NCI-H128 (cell line): ENCODE measurements around the gene TMC4.
A peak's percentile ranks its signal among the peaks of the same experiment; 100 is the strongest.

Experiments
- DNase-seq: peaks from one replicate; lab custom pipeline; 2025; ENCODE audit not compliant: unreplicated experiment; lab: John Stamatoyannopoulos, UW

The TMC4 gene

DNA sequence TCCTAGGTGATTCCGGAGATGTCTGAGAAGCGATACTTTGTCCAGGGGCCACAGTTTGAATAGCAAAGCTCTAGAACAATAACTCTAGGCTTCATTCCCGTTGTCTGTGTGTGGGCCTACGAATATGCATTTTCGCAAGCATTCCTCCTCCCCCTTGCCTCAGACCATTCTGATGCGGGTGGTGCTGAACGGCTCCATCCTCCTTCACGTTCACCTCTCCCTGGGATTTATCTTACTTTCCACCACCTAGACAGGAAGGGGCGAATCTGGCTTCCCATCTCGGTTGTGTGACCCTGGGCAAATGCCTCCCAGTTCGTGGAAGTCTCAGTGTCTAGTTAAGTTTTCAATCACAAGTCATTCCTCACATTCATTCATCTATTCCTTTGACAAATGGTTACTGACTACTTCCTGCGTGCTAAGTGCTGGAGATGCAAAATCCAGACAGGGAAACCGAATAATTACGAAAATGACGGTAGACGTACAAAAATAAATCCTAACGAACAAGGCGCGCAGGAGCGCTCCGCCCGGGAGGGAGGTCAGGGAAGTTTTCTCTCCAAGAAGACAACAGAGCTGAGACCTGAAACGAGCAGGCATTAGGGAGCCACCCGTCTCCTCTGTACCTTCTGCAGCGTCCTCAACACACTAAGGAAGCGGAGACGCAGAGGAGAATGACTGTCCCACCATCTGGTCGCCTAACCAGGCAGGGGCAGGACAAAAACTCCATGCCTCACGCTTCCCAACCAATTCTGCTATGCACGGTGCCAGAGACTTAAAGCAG, 36.7 kb downstream of the TMC4 start:
- no peak for DNase-seq

GRCh38 chr19:54133957-54134590, 38.9 kb downstream of the TMC4 start:
- DNase-seq: no peak

DNA sequence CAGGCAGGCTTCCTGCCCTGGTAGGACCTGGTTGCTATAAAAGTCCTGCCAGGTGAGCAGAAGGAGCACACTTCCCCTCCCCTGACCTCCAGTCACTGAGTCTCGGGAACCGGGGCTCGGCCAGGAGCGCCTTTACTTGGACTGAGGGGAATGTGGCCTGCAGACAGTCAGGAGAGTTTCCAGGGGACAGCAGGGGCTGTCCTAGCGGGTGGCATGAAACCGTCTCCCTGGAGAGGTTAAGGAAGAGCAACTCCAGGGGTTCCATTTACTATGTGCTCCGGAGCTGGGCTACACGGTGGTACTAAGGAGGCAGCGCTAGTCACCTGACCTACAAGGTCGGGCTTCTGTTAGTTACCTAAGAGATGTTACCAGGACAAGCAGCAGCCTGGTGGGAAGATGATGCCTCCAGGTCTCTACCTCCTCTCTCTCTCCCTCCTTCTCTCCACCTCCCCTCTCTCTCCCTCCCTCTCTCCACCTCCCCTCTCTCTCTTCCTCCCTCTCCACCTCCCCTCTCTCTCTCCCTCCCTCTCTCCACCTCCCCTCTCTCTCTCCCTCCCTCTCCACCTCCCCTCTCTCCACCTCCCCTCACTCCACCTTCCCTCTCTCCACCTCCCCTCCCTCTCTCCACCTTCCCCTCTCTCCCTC, 39.5 kb downstream of the TMC4 start:
- no peak for DNase-seq

- DNase-seq: no peak
Observed at GRCh38 chr19:54129617-54129996, 43.4 kb downstream of the TMC4 start.

GRCh38 chr19:54128796-54129616, 44.0 kb downstream of the TMC4 start:
- DNase-seq: no peak

DNA sequence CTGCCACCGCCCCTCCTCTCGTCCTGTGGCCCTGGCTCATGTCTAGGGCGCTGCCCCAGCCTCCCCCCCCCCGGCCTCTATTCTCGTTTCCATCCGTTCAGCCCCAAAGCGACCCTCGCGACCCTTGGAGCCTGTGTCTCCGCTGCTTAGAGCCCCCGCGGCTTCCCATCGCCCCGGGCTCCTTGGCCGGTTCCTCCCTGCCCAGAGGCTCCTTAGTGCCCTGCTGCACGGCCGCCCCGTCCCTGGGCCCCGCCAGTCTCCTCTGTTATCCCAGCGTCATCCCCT, 44.6 kb downstream of the TMC4 start:
- DNase-seq: no peak

DNA sequence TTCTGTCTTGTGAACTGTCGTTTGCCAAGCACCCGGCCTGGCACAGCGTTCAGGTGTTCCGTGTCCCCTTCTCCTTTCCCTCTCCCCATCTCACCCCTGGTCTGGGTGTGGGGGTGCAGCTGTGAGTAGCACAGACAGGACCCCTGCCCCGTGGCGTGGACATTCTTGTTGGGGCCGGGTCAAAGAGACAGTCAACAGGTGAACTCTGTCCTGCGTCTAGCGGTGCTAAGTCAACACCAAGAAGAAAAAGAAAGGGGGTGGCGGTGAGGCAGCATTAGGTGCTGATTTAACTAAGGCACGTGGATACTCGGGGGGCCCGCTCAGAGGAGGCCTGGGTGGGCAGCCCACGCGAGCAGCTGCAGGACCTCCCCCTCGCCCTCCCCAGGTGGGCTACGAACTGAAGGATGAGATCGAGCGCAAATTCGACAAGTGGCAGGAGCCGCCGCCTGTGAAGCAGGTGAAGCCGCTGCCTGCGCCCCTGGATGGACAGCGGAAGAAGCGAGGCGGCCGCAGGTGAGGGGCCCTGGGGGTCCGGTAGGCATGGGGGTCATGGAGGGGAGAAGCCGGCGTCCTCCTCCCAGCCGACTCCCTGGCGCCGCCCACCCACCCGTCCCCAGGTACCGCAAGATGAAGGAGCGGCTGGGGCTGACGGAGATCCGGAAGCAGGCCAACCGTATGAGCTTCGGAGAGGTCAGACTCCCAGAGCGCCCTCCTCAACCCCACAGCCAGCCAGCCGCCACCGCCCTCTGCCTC, 45.1 kb downstream of the TMC4 start:
- no peak for DNase-seq

DNA sequence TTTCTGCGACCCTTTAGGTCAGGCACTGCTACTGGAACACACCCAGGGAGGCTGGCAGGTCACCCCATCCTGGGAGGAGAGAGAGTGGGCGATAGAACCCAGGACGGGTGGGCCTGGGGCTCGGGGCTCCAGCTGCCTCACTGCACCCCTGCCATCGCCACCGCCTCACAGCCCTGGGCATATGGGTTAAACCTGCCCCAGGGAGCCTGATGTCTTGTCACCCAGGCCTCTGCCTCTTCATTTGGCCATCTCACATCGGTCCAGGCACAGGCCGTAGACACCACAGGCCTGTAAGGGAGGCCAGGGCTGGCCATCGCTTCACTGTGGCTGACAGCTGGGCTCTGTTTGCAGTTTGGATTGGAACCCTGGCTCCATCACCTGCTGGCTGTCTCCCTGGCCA, 47.2 kb downstream of the TMC4 start:
- DNase-seq: no peak

- no peak for DNase-seq
Observed at GRCh38 chr19:54124393-54124792, 48.6 kb downstream of the TMC4 start.

- no peak for DNase-seq
Observed at GRCh38 chr19:54123682-54124081, 49.3 kb downstream of the TMC4 start.

DNA sequence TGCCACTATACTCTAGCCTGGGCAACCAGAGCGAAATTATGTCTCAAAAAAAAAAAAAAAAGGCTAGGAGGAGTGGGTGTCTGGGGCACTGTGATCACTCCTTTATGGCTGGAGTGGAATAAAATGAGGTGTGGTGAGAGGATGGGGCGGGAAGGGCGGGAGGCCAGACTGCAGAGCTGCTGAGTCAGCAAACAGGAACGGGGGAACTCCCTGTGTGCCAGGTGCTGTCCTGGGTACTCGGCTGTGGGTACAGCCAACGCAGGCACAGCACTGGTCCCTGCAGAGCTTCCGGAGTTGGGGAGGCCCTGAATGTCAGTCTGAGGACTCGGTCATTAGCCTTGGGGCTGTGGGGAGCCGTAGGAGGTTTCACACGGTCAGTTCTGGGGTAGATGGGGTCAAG, 51.7 kb downstream of the TMC4 start:
- DNase-seq: no peak

DNA sequence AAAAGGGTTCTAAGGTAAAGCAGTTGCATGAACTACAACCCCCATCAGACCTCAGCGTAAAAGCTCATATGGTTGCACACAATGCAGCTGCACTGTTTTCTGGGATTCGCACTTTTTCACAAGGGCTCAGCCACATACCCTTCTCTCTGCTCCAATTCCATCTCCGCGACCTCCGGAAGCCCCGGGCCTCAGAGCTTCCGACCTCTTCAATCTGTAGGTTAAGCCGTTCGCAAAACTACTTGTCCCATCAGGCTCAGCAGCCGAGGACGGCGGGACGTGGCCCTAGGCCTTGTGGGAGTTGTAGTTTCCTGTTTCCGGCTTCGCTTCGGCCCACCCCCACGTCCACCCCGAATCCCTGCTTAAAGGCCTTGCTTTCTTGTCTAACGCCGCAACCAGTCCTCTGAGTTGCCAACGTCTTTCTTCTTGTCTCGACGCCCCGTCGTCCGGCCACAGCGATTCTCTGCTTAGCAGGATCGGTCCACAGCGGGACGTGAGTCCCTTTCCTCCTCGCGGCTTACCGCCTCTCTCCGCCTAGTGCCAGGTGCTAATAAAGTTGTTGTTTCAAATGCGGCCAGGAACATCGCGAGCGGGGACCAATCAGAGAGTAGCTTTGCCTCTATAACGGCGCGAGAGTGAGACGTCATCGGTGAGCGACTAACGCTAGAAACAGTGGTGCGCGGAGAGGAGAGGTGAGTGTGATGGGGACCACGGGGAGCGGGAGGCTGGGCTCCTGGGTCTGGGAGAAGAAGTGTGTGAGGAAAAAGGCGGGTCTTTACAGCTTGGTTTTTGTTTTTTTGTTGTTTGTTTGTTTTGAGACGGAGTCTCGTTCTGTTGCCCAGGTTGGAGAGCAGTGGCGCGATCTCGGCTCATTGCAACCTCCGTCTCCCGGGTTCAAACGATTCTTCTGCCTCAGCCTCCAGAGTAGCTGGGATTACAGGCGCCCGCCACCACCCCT, 57.6 kb downstream of the TMC4 start, which contains the start of the genes PRPF31 and TFPT:
Gene PRPF31 (plus strand): TSS at position 646 of the 955 bp plus-strand sequence. CDS start 2,525 bp downstream, outside the sequence.
Gene TFPT (minus strand): TSS at position 549 of the 955 bp plus-strand sequence. CDS start 388 bp downstream, at position 161.
- DNase-seq: peak; percentile 94

DNA sequence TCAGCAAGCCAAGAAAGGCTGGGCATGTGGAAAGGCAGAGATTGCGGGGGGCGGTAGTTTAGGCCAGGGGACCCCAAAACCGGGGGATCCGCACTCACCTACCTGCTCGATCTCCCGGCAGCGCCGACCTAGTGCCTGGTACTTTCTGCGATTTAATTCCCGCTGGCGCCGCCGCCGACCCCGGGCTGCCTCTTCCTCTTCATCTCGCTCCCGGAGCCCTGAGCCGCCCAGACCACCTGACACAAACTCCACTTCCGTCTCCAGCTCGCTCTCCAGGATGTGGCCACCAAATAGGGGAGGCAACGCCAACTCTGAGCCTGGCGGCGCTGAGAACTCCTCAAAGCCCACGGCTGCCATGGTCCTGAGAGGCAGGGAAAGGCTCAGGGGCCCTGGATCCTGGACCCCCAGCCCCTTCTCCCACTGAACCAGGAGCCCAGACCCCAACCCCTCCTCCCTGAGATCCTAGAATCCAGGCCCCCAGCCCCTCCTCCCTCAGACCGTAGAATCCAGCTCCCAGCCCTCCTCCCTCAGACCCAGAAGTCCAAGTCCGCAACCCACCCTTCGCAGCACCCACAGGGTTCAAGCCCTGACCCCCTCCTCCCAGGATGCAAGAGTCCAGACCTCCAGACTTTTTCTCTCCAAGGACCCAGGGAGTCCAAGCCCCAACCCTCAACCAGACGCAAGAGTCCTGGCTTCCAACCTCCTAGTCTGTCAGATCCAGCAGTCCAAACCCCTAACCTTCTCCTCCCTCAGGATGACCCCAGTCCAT, 58.4 kb downstream of the TMC4 start:
- DNase-seq: no peak
